ENCODE measurements around the gene UBE2J2.

The UBE2J2 gene

DNA sequence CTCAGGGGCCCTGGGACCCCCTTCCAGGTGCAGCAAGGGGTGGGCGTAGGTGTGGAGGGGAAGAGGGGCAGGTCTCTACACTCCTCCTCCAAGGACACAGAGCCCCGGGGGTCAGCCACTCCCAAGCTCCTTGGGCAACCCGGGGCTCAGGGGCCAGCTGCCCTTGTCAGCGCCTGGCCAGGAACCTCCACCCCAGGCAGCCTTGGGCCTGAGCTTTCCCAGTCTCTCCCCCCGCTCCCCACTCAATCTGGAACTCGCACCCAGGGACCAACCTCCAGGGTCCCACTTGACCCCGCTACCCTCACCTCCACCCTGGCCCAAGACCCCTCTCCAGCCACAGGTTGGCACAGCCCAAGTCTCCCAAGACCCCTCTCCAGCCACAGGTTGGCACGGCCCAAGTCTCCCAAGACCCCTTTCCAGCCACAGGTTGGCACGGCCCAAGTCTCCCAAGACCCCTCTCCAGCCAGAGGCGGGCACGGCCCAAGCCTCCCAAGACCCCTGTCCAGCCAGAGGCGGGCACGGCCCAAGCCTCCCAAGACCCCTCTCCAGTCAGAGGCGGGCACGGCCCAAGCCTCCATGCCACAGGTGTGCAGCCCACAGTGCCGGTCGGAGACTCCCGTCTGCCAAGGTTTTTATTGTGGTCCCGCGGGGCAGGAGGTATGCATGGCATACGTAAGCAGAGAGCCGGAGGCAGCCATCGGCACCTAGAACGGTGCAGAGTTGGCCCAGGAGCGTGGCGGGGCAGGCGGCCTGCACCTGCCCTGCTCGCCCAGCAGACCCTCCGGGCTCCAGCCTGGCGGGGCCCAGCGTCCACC lies 62.7 kb downstream of the UBE2J2 start:
- H3K9ac ChIP-seq (ENCODE audit: low read length): no peak overlapping the region
- H3K9me3 ChIP-seq (ENCODE audit: low read length): no peaks in the 10 kb centered on the region
- peaks cover 3% of the 10 kb centered on the region; the same call in 1 of the 2 replicates for H3K36me3 ChIP-seq (ENCODE audit: insufficient read depth, low read length)
- peaks cover 8% of the 10 kb centered on the region; the same call in 1 of the 2 replicates for H3K27me3 ChIP-seq (ENCODE audit: insufficient read depth, low read length)
- no peak overlapping the region for H3K27ac ChIP-seq (ENCODE audit: low read depth, low read length, poor library complexity, severe bottlenecking)
- H3K79me2 ChIP-seq (ENCODE audit: insufficient read depth, low read length): no peaks in the 10 kb centered on the region
- H4K20me1 ChIP-seq (ENCODE audit: insufficient read depth, low read length): no peaks in the 10 kb centered on the region
- no peaks in the 10 kb centered on the region for H3F3A ChIP-seq (ENCODE audit: insufficient read depth, low read length)
- H3K4me2 ChIP-seq (ENCODE audit: low read length): no peak overlapping the region
- H3K9me2 ChIP-seq (ENCODE audit: low read depth, low read length): no peaks in the 10 kb centered on the region
- H3K4me1 ChIP-seq (ENCODE audit: insufficient read depth, low read length, severe bottlenecking): no peaks in the 10 kb centered on the region
- H3K4me3 ChIP-seq (ENCODE audit: low read depth, low read length, poor library complexity, severe bottlenecking): no peak overlapping the region
- H2AFZ ChIP-seq (ENCODE audit: low read length): no peak overlapping the region
- TF ChIP-seq EZH2 (IDR thresholded peaks at IDR 0.05; ENCODE audit: borderline replicate concordance, low read length) (no peak), CTCF (IDR thresholded peaks at IDR 0.05; ENCODE audit: low read length) (no peak)

DNA sequence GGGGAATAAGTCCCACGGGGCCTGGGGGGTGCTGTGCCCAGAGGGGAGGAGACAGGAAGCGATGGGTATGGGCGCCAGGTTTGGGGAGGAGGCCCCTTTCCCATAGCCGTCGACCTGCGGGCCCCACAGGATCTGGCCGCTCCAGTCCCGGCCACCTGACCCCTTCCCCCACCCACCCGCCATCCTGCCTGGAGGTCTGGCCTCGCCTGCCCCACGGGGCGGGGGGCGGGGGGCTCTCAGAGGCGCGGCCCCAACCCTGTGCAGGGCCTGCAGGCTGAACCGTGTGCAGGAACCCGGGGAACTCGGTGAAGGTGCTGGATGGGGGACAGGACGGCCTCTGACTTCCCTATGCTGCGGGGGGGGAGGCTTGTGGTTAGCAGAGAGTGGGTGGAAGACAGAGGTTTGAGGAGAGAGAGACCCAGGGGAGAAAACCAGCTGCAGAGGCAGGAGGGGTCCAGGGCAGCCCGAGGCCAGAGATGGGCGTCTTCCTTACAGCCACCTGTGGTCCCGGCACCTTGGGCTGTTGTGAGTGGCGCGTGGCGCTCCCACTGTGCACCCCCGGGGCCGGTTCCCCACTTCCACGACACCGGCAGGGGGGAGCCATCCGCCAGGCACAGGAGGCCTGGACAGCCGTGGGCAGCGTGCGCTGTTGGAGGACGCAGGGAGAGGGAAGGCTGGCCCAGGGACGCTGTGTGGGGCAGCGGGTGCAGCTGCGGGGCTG lies 64.8 kb downstream of the UBE2J2 start:
- no peaks in the 10 kb centered on the region for H3K9me2 ChIP-seq (ENCODE audit: low read depth, low read length)
- H3F3A ChIP-seq (ENCODE audit: insufficient read depth, low read length): no peaks in the 10 kb centered on the region
- no peaks in the 10 kb centered on the region for H3K4me1 ChIP-seq (ENCODE audit: insufficient read depth, low read length, severe bottlenecking)
- no peak overlapping the region for H3K27ac ChIP-seq (ENCODE audit: low read depth, low read length, poor library complexity, severe bottlenecking)
- H3K79me2 ChIP-seq (ENCODE audit: insufficient read depth, low read length): no peaks in the 10 kb centered on the region
- no peaks in the 10 kb centered on the region for H4K20me1 ChIP-seq (ENCODE audit: insufficient read depth, low read length)
- no peak overlapping the region for H3K4me3 ChIP-seq (ENCODE audit: low read depth, low read length, poor library complexity, severe bottlenecking)
- peaks cover 18% of the 10 kb centered on the region for H3K27me3 ChIP-seq (ENCODE audit: insufficient read depth, low read length)
- no peaks in the 10 kb centered on the region for H3K36me3 ChIP-seq (ENCODE audit: insufficient read depth, low read length)
- H3K9me3 ChIP-seq (ENCODE audit: low read length): no peaks in the 10 kb centered on the region
- H3K9ac ChIP-seq (ENCODE audit: low read length): no peak overlapping the region
- no peak for TF ChIP-seq EZH2 (IDR thresholded peaks at IDR 0.05; ENCODE audit: borderline replicate concordance, low read length)
- no peak for TF ChIP-seq CTCF (IDR thresholded peaks at IDR 0.05; ENCODE audit: low read length)
- no peak overlapping the region for H2AFZ ChIP-seq (ENCODE audit: low read length)
- no peak overlapping the region for H3K4me2 ChIP-seq (ENCODE audit: low read length)

DNA sequence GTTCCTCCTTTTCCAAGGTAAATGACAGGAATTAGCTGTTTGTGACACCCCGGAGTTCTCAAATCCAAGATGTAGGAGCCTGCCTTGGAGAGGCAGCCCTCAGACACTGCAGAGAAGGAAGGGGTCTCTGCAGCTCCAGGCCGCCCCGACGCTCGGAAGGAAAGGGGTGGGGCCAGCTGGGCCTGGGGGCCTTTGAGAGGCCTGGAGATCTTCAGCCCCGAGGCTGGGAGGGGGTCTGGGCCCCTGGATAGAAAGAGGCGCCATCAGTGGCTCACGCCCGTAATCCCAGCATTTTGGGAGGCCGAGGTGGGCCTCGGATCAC lies 66.1 kb downstream of the UBE2J2 start:
- H3K27me3 ChIP-seq (ENCODE audit: insufficient read depth, low read length): peaks cover 11% of the 10 kb centered on the region
- H3K9ac ChIP-seq (ENCODE audit: low read length): no peak overlapping the region
- no peak overlapping the region for H2AFZ ChIP-seq (ENCODE audit: low read length)
- no peaks in the 10 kb centered on the region for H3K9me2 ChIP-seq (ENCODE audit: low read depth, low read length)
- no peak overlapping the region for H3K4me2 ChIP-seq (ENCODE audit: low read length)
- H3F3A ChIP-seq (ENCODE audit: insufficient read depth, low read length): no peaks in the 10 kb centered on the region
- no peak overlapping the region for H3K27ac ChIP-seq (ENCODE audit: low read depth, low read length, poor library complexity, severe bottlenecking)
- no peaks in the 10 kb centered on the region for H3K4me1 ChIP-seq (ENCODE audit: insufficient read depth, low read length, severe bottlenecking)
- H3K79me2 ChIP-seq (ENCODE audit: insufficient read depth, low read length): no peaks in the 10 kb centered on the region
- no peaks in the 10 kb centered on the region for H3K9me3 ChIP-seq (ENCODE audit: low read length)
- TF ChIP-seq EZH2 (IDR thresholded peaks at IDR 0.05; ENCODE audit: borderline replicate concordance, low read length): no peak
- no peak for TF ChIP-seq CTCF (IDR thresholded peaks at IDR 0.05; ENCODE audit: low read length)
- no peak overlapping the region for H3K4me3 ChIP-seq (ENCODE audit: low read depth, low read length, poor library complexity, severe bottlenecking)
- H4K20me1 ChIP-seq (ENCODE audit: insufficient read depth, low read length): no peaks in the 10 kb centered on the region
- H3K36me3 ChIP-seq (ENCODE audit: insufficient read depth, low read length): no peaks in the 10 kb centered on the region
